Measurements from ENCODE around the gene SEMA6A. TPM values are rescaled to one million over a fixed set of nuclear protein-coding genes. Genes with fewer than 3 reads are reported as not detected.

SEMA6A gene
- total RNA-seq, 1 donor from 2014 or later = 17.8 TPM

DNA sequence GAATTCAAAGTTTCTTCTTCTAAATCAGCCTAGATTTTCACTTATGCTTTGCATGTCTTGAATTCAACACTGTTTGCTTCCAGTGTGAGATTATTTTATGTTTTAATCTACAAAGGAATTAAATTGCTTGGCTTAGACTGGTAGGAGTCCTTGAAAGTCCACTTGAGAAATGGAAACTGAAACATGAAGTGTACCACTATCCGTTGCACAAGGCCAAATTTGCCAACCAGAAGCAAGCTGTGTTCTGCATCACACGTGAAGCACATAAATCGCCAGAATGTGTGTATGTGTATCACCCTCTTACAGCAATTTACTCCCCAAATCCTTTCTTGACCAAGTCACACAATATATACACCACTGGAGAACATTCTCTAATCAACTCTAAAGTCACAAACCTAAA lies 10.3 kb downstream of the SEMA6A start:
- intact Hi-C loops (cut with DNase I) = no loop called here
- no peak for DNase-seq (ENCODE audit: low spot score in 2 of 2)
- H3K9me3 ChIP-seq = no peaks in the 10 kb centered on the region
- no peaks in the 10 kb centered on the region for H3K27me3 ChIP-seq
- H3K4me3 ChIP-seq = no peak overlapping the region
- H3K4me1 ChIP-seq = no peaks in the 10 kb centered on the region
- no peak overlapping the region for H3K27ac ChIP-seq
- TF ChIP-seq, protein P1, sequence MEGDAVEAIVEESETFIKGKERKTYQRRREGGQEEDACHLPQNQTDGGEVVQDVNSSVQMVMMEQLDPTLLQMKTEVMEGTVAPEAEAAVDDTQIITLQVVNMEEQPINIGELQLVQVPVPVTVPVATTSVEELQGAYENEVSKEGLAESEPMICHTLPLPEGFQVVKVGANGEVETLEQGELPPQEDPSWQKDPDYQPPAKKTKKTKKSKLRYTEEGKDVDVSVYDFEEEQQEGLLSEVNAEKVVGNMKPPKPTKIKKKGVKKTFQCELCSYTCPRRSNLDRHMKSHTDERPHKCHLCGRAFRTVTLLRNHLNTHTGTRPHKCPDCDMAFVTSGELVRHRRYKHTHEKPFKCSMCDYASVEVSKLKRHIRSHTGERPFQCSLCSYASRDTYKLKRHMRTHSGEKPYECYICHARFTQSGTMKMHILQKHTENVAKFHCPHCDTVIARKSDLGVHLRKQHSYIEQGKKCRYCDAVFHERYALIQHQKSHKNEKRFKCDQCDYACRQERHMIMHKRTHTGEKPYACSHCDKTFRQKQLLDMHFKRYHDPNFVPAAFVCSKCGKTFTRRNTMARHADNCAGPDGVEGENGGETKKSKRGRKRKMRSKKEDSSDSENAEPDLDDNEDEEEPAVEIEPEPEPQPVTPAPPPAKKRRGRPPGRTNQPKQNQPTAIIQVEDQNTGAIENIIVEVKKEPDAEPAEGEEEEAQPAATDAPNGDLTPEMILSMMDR (IDR thresholded peaks at IDR 0.05) = no peak
- no peaks in the 10 kb centered on the region for H3K36me3 ChIP-seq

DNA sequence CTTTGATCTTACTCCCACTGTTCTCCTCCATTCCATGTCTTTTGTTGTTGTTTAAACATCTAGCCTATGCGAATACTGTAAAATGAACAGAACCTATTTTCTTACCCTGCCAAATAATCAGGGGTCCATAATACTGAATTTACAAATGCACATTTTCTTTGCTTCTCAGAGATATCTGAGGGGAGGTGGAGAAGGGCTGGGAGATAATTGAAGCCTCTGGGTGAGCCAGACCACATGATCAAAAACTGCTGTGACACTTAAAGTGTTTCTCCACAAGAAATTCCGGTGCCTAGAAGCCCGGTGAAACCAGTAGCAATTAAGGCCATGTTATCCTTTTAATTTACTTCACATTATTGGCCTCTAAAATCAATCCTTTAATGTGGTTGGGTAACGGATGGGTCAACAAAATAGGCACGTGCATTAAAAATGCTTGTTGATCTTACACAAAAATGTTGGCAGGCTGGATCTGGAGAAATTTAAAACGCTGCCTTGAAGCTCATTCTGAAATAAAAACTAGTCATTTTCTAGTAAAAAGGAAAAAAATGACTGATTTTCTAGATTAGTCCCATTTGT lies 10.8 kb downstream of the SEMA6A start:
- TF ChIP-seq, protein P1 (IDR thresholded peaks at IDR 0.05) = no peak
- no peaks in the 10 kb centered on the region for H3K36me3 ChIP-seq
- no peak overlapping the region for H3K4me3 ChIP-seq
- H3K27me3 ChIP-seq = no peaks in the 10 kb centered on the region
- no peaks in the 10 kb centered on the region for H3K9me3 ChIP-seq
- H3K4me1 ChIP-seq = no peaks in the 10 kb centered on the region
- DNase-seq (ENCODE audit: low spot score in 2 of 2) = no peak
- H3K27ac ChIP-seq = no peak overlapping the region
- intact Hi-C loops (cut with DNase I) = no loop called here

DNA sequence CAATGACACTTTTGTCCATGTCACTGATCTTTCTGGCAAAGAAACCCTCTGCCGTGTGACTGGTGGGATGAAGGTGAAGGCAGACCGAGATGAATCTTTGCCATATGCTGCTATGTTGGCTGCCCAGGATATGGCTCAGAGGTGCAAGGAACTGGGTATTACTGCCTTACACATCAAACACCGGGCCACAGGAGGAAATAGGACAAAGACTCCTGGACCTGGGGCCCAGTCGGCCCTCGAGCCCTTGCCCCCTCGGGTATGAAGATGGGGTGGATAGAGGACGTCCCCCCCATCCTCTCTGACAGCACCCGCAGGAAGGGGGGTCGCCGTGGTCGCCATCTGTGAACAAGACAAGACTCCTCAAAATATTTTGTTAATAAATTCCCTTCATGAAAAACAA lies 12.0 kb downstream of the SEMA6A start:
- TF ChIP-seq, protein P1 (IDR thresholded peaks at IDR 0.05) = no peak
- H3K27ac ChIP-seq = no peak overlapping the region
- no peaks in the 10 kb centered on the region for H3K27me3 ChIP-seq
- no peaks in the 10 kb centered on the region for H3K4me1 ChIP-seq
- no peak overlapping the region for H3K4me3 ChIP-seq
- no peaks in the 10 kb centered on the region for H3K36me3 ChIP-seq
- DNase-seq (ENCODE audit: low spot score in 2 of 2) = no peak
- intact Hi-C loops (cut with DNase I) = no loop called here
- H3K9me3 ChIP-seq = no peaks in the 10 kb centered on the region

DNA sequence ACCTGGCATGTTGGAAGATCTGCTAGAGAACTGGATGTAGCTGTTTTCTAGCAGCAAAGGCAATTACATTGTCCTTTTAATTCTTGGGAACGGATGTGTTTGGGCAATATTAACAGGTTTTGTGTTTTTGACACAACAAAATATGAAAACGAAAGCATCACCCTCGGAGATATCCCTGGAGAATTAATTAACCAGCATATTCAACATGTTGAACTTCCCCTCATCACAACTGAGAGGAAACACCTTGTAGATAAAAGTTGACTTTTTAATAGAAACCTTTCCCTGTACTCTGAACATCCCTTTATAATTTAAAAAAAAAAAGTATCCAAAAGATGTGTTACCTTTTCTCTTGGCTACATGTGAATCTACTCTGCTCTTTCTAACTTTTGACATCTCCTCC lies 13.0 kb downstream of the SEMA6A start:
- TF ChIP-seq, protein P1 (IDR thresholded peaks at IDR 0.05) = no peak
- Histone ChIP-seq H3K27ac (no peak overlapping the region), H3K4me3 (no peak overlapping the region), H3K27me3 (no peaks in the 10 kb centered on the region), H3K4me1 (no peaks in the 10 kb centered on the region), H3K36me3 (no peaks in the 10 kb centered on the region), H3K9me3 (no peaks in the 10 kb centered on the region)
- intact Hi-C loops (cut with DNase I) = no loop called here
- DNase-seq (ENCODE audit: low spot score in 2 of 2) = no peak

GRCh38 chr5:116559673-116560164 lies 14.9 kb downstream of the SEMA6A start:
- Histone ChIP-seq H3K4me1 (no peaks in the 10 kb centered on the region), H3K27me3 (no peaks in the 10 kb centered on the region), H3K9me3 (no peaks in the 10 kb centered on the region), H3K27ac (no peak overlapping the region), H3K36me3 (no peaks in the 10 kb centered on the region), H3K4me3 (no peak overlapping the region)
- DNase-seq (ENCODE audit: low spot score in 2 of 2) = no peak
- TF ChIP-seq, protein P1 (IDR thresholded peaks at IDR 0.05) = no peak
- intact Hi-C loops (cut with DNase I) = no loop called here

DNA sequence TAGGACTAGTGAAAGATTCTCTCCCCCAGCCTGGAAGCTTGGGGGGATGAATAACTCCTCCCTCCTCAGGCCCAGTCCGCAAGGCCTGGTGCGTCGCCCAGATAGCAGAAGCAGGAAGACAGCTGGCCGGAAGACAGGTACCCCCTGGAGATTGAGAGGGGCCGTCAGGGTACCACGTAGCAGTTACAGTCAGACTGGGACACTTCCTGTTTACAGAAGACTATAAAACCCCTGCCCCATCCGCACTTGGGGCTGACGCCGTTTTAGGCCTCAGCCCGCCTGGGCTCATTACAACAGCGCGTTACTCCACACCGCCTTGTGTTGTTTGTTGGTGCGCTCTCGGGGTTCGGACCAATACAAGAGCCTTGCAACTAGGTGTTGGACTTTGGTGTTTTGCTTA lies 15.4 kb downstream of the SEMA6A start:
- TF ChIP-seq, protein P1 (IDR thresholded peaks at IDR 0.05) = no peak
- Histone ChIP-seq H3K36me3 (no peaks in the 10 kb centered on the region), H3K9me3 (no peaks in the 10 kb centered on the region), H3K4me1 (no peaks in the 10 kb centered on the region), H3K4me3 (no peak overlapping the region), H3K27me3 (no peaks in the 10 kb centered on the region), H3K27ac (no peak overlapping the region)
- DNase-seq (ENCODE audit: low spot score in 2 of 2) = no peak
- intact Hi-C loops (cut with DNase I) = no loop called here

Data from ascending aorta (tissue), 2 donors.